ENCODE measurements around the gene CROCC2. TPM values are rescaled to one million over a fixed set of nuclear protein-coding genes. Genes with fewer than 3 reads are reported as not detected.

Gene CROCC2
- total and polyA plus RNA-seq, 10 of the 15 experiments (the other 5 are each of a cell fraction or from before 2014, with no cell fraction given), result not detected

Other genes with a start within 250 kb of the CROCC2 start
Only the 7 nearest of the 9 such genes appear.
- gene AQP12B, start 223.5 kb upstream of the CROCC2 start, total RNA-seq (2014; rRNA removed), result not detected in 2 replicates
- not detected in 2 replicates for gene AQP12B, start 223.5 kb upstream of the CROCC2 start, total RNA-seq (2014; rRNA removed; fragmentation: Illumina TruSeq; extraction: Trizol)
- not detected in 2 replicates for gene AQP12B, start 223.5 kb upstream of the CROCC2 start, total RNA-seq (2021)
- gene AQP12B, start 223.5 kb upstream of the CROCC2 start, polyA plus RNA-seq (2011; rRNA removed), result not detected in 2 replicates
- gene AQP12B, start 223.5 kb upstream of the CROCC2 start, polyA plus RNA-seq (2014; fragmentation: Illumina TruSeq; extraction: Trizol), result not detected in 2 replicates
- gene AQP12B, start 223.5 kb upstream of the CROCC2 start, polyA plus RNA-seq (2014; fragmentation: Nextera tagmentation; extraction: Ambion mirVana), result not detected
- gene AQP12B, start 223.5 kb upstream of the CROCC2 start, polyA plus RNA-seq (2014; rRNA removed), result not detected in 2 replicates
- gene AQP12B, start 223.5 kb upstream of the CROCC2 start, polyA plus RNA-seq (2016; fragmentation: Nextera tagmentation; extraction: Ambion mirVana), result not detected
- gene AQP12A, start 214.5 kb upstream of the CROCC2 start, total RNA-seq (2014; rRNA removed), result not detected in 2 replicates
- gene AQP12A, start 214.5 kb upstream of the CROCC2 start, total RNA-seq (2014; rRNA removed; fragmentation: Illumina TruSeq; extraction: Trizol), result not detected in 2 replicates
- gene AQP12A, start 214.5 kb upstream of the CROCC2 start, total RNA-seq (2021), result not detected in 2 replicates
- not detected in 2 replicates for gene AQP12A, start 214.5 kb upstream of the CROCC2 start, polyA plus RNA-seq (2011; rRNA removed)
- gene AQP12A, start 214.5 kb upstream of the CROCC2 start, polyA plus RNA-seq (2014; fragmentation: Illumina TruSeq; extraction: Trizol), result not detected in 2 replicates
- gene AQP12A, start 214.5 kb upstream of the CROCC2 start, polyA plus RNA-seq (2014; fragmentation: Nextera tagmentation; extraction: Ambion mirVana), result not detected
- gene AQP12A, start 214.5 kb upstream of the CROCC2 start, polyA plus RNA-seq (2014; rRNA removed), result not detected in 2 replicates
- gene AQP12A, start 214.5 kb upstream of the CROCC2 start, polyA plus RNA-seq (2016; fragmentation: Nextera tagmentation; extraction: Ambion mirVana), result not detected
- gene KIF1A, start 86.1 kb upstream of the CROCC2 start, total RNA-seq (2014; rRNA removed), result 0.06 TPM in 1 of 2 replicates, not detected in the other
- not detected in 2 replicates for gene KIF1A, start 86.1 kb upstream of the CROCC2 start, total RNA-seq (2014; rRNA removed; fragmentation: Illumina TruSeq; extraction: Trizol)
- gene KIF1A, start 86.1 kb upstream of the CROCC2 start, total RNA-seq (2021), result 0.51 and 0.95 TPM in 2 replicates
- not detected in 2 replicates for gene KIF1A, start 86.1 kb upstream of the CROCC2 start, polyA plus RNA-seq (2011; rRNA removed)
- not detected in 2 replicates for gene KIF1A, start 86.1 kb upstream of the CROCC2 start, polyA plus RNA-seq (2014; fragmentation: Illumina TruSeq; extraction: Trizol)
- not detected for gene KIF1A, start 86.1 kb upstream of the CROCC2 start, polyA plus RNA-seq (2014; fragmentation: Nextera tagmentation; extraction: Ambion mirVana)
- 0.04 TPM in 1 of 2 replicates, not detected in the other for gene KIF1A, start 86.1 kb upstream of the CROCC2 start, polyA plus RNA-seq (2014; rRNA removed)
- gene KIF1A, start 86.1 kb upstream of the CROCC2 start, polyA plus RNA-seq (2016; fragmentation: Nextera tagmentation; extraction: Ambion mirVana), result under 1 TPM; 0.04 to 0.18 TPM
- gene AGXT, start 37.5 kb upstream of the CROCC2 start, total RNA-seq (2014; rRNA removed), result not detected in 2 replicates
- not detected in 2 replicates for gene AGXT, start 37.5 kb upstream of the CROCC2 start, total RNA-seq (2014; rRNA removed; fragmentation: Illumina TruSeq; extraction: Trizol)
- 0.18 and 0.19 TPM in 2 replicates for gene AGXT, start 37.5 kb upstream of the CROCC2 start, total RNA-seq (2021)
- not detected in 2 replicates for gene AGXT, start 37.5 kb upstream of the CROCC2 start, polyA plus RNA-seq (2011; rRNA removed)
- gene AGXT, start 37.5 kb upstream of the CROCC2 start, polyA plus RNA-seq (2014; fragmentation: Illumina TruSeq; extraction: Trizol), result not detected in 2 replicates
- gene AGXT, start 37.5 kb upstream of the CROCC2 start, polyA plus RNA-seq (2014; fragmentation: Nextera tagmentation; extraction: Ambion mirVana), result not detected
- gene AGXT, start 37.5 kb upstream of the CROCC2 start, polyA plus RNA-seq (2014; rRNA removed), result not detected in 2 replicates
- not detected for gene AGXT, start 37.5 kb upstream of the CROCC2 start, polyA plus RNA-seq (2016; fragmentation: Nextera tagmentation; extraction: Ambion mirVana)
- gene MAB21L4, start 10.2 kb upstream of the CROCC2 start, total RNA-seq (2014; rRNA removed), result not detected in 2 replicates
- gene MAB21L4, start 10.2 kb upstream of the CROCC2 start, total RNA-seq (2014; rRNA removed; fragmentation: Illumina TruSeq; extraction: Trizol), result not detected in 2 replicates
- gene MAB21L4, start 10.2 kb upstream of the CROCC2 start, total RNA-seq (2021), result not detected in 2 replicates
- 0.03 TPM in 1 of 2 replicates, not detected in the other for gene MAB21L4, start 10.2 kb upstream of the CROCC2 start, polyA plus RNA-seq (2011; rRNA removed)
- gene MAB21L4, start 10.2 kb upstream of the CROCC2 start, polyA plus RNA-seq (2014; fragmentation: Illumina TruSeq; extraction: Trizol), result not detected in 2 replicates
- gene MAB21L4, start 10.2 kb upstream of the CROCC2 start, polyA plus RNA-seq (2014; fragmentation: Nextera tagmentation; extraction: Ambion mirVana), result not detected
- not detected in 2 replicates for gene MAB21L4, start 10.2 kb upstream of the CROCC2 start, polyA plus RNA-seq (2014; rRNA removed)
- not detected for gene MAB21L4, start 10.2 kb upstream of the CROCC2 start, polyA plus RNA-seq (2016; fragmentation: Nextera tagmentation; extraction: Ambion mirVana)
- gene SNED1, start 92.3 kb downstream of the CROCC2 start, total RNA-seq (2014; rRNA removed), result 4.4 and 7.6 TPM in 2 replicates
- 3.4 TPM in 2 replicates for gene SNED1, start 92.3 kb downstream of the CROCC2 start, total RNA-seq (2014; rRNA removed; fragmentation: Illumina TruSeq; extraction: Trizol)
- gene SNED1, start 92.3 kb downstream of the CROCC2 start, total RNA-seq (2021), result 5.5 and 7.3 TPM in 2 replicates
- 3.6 and 4.4 TPM in 2 replicates for gene SNED1, start 92.3 kb downstream of the CROCC2 start, polyA plus RNA-seq (2011; rRNA removed)
- gene SNED1, start 92.3 kb downstream of the CROCC2 start, polyA plus RNA-seq (2014; fragmentation: Illumina TruSeq; extraction: Trizol), result 0.17 and 1.3 TPM in 2 replicates
- under 1 TPM; 0.05 to 0.18 TPM for gene SNED1, start 92.3 kb downstream of the CROCC2 start, polyA plus RNA-seq (2014; fragmentation: Nextera tagmentation; extraction: Ambion mirVana)
- 6.5 and 8.4 TPM in 2 replicates for gene SNED1, start 92.3 kb downstream of the CROCC2 start, polyA plus RNA-seq (2014; rRNA removed)
- gene SNED1, start 92.3 kb downstream of the CROCC2 start, polyA plus RNA-seq (2016; fragmentation: Nextera tagmentation; extraction: Ambion mirVana), result 1 to 10 TPM; 1.7 to 2.5 TPM
- gene MTERF4, start 196.0 kb downstream of the CROCC2 start, total RNA-seq (2014; rRNA removed), result 35.5 and 37.5 TPM in 2 replicates
- gene MTERF4, start 196.0 kb downstream of the CROCC2 start, total RNA-seq (2014; rRNA removed; fragmentation: Illumina TruSeq; extraction: Trizol), result 52.0 and 56.3 TPM in 2 replicates
- gene MTERF4, start 196.0 kb downstream of the CROCC2 start, total RNA-seq (2021), result 35.2 and 38.7 TPM in 2 replicates
- 63.6 and 66.4 TPM in 2 replicates for gene MTERF4, start 196.0 kb downstream of the CROCC2 start, polyA plus RNA-seq (2011; rRNA removed)
- gene MTERF4, start 196.0 kb downstream of the CROCC2 start, polyA plus RNA-seq (2014; fragmentation: Illumina TruSeq; extraction: Trizol), result 69.1 and 85.4 TPM in 2 replicates
- 10 to 100 TPM; 36.7 to 45.0 TPM for gene MTERF4, start 196.0 kb downstream of the CROCC2 start, polyA plus RNA-seq (2014; fragmentation: Nextera tagmentation; extraction: Ambion mirVana)
- 66.8 and 68.2 TPM in 2 replicates for gene MTERF4, start 196.0 kb downstream of the CROCC2 start, polyA plus RNA-seq (2014; rRNA removed)
- gene MTERF4, start 196.0 kb downstream of the CROCC2 start, polyA plus RNA-seq (2016; fragmentation: Nextera tagmentation; extraction: Ambion mirVana), result 10 to 100 TPM; 44.7 to 46.0 TPM

All from GM12878 (cell line).